HG03039 (cell line): ENCODE results near the gene SLC6A3.
"Not testable (repeated sequence)": the region's sequence is repeated elsewhere in the genome, so short reads cannot be mapped to it uniquely, and the experiment has no call there.

ENCODE experiments used
- ATAC-seq: cut with Tn5 transposase; IDR thresholded peaks from one replicate; pipeline ENCODE4 v1.9.1; 2021; ENCODE audit warnings: mild to moderate bottlenecking, moderate library complexity; ENCODE audit not compliant: unreplicated experiment

The SLC6A3 gene

DNA sequence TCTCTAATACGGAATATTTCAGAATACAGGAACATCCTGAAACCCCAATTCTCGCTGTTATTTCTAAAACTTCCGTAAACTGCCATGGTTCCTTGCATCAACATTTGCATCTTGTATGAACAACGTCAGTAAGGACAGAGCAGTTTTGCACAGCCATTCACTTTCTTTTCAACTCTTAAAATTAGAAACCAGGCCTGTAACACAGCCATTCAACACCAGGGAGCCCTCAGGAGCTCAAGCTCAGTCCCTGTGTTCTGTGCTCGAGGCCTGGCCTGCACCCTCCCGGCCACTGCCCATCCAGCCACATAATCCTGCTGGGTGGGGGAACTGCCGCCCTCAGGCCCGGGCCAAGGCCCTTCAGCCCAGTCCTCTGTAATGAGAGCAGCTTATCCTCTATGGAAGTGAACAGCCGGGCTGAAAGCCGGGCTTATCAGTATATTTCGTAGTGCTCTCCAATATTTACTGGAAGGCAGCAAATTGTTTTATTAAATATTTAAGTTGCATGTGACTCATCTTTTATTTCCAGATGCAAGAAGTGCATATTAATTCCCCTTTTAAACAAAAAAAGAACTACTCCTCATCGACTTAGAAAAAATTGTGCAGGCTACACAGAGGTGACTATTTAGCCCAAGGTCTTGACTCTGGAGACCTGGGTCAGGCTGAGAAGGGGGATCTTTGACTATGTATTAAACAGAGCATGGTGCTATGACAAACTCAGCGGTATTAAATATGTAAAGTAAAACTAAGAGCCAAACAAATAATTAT is 33.2 kb upstream of the SLC6A3 start:
- no peak for ATAC-seq

GRCh38 chr5:1477341-1477740 is 32.1 kb upstream of the SLC6A3 start:
- no peak for ATAC-seq

DNA sequence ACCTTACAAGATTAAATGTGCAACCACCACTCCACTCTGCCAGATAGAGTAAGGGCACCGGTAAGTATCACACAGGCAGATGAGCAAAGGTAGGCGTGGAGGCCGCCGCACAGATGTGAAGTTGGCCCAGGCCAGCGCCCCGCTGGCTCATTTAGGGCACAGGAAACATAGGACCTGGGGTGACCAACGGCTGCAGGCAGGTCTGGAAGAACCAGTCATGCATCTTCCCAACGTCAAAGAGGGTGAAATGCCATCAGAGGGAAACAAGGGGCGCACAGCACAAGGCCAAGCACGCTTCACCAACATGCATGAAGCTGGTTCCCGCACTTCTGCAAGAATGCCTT is 31.7 kb upstream of the SLC6A3 start:
- ATAC-seq = no peak

GRCh38 chr5:1476181-1476966 is 31.1 kb upstream of the SLC6A3 start:
- no peak for ATAC-seq

DNA sequence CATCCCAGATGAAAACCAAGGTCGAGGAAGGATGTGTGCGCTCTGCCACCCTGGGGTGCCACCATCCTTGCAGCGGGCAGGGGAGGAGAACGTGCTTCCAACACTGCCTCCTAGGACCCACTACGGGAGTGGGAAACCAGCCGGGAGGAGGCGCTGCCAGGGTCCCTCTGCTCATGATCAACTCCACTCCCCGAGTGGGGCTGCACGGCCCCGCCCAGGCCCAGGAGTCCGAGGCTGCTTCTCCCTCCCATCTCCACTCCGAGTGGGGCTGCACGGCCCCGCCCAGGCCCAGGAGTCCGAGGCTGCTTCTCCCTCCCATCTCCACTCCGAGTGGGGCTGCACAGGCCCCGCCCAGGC is 30.3 kb upstream of the SLC6A3 start:
- not testable (repeated sequence) for ATAC-seq

DNA sequence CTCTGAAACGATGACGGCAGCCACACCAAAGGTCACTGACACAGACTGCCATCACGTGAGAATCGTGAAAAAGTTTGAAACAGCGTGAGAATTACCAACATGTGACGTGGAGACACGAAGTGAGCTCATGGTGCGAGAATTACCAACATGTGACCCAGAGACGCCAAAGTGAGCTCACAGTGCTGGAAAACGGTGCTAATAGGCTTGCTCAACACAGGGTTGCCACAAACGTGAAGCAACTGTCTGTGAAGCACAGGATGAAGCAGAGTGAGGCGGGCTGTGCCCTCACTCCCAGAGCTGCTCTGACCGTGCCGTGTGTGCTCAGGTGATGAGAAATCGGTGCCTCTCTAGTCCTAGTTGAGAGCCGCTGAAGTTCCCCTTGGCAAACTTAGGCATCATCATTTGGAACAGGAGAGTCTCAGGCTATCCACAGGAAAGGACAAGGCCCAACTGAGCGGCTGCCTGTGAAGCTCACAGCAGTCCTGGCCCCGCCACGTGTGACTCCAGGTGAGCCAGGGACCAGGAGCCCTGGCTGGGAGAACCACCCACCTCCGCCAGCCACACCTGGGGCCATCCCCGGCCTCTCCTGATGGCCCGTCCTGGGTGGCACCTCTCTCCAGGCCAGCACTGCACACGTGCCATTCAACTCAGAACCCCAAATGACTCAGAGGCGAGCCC is 29.8 kb upstream of the SLC6A3 start:
- no peak for ATAC-seq

- no peak for ATAC-seq
Measured at GRCh38 chr5:1474183-1474839, 29.1 kb upstream of the SLC6A3 start.

DNA sequence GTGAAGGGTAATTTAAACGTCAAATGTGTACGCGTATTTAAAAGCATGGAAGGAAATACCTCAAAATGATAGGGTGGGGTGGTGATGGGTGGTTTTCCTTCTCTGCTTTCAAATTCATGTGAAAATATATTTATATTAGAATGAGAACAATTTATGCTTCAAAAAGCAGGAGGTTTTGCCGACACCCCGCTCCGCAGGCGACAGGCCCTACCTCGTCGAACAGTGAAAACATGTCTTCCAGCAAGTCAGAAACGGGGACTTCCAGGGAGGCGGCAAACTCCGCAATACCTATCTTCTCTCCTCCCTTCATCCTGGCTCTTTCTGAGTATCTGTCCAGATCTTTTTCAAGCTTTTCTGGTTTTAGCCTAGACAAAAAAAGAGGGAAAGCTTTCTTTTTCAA is 28.5 kb upstream of the SLC6A3 start:
- ATAC-seq = no peak

DNA sequence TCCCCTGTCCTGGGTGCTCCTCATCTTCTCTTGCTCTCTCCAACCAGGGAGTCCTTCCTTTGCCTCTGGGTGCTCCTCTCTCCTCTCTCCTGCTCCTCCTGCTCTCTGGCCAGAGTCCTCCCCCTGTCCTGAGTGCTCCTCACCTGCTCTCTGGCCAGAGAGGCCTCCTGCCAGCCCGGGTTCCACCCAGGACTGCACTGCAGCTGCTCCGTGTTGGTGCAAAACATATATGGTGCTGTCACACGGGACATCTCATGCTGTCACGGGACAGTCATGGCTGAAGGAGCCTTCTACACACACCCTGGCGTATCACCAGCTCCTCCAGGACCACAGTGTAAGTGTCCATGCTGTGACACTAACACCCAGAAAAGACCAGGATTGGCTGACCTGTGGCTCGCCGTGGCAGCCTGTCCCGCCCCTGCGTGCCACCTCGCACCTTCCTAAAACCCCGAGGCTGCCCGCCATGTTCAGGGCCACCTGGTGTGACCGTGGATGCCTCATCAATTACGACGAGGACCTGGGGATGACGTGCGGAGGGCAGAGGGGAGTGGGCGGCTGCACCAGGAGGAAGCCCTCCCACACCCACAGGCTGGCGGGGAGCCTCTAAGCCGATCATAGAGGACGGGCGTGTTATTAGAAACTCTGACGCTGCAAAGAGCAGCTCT is 27.9 kb upstream of the SLC6A3 start:
- no peak for ATAC-seq

GRCh38 chr5:1471997-1472963 is 27.0 kb upstream of the SLC6A3 start:
- ATAC-seq = no peak

DNA sequence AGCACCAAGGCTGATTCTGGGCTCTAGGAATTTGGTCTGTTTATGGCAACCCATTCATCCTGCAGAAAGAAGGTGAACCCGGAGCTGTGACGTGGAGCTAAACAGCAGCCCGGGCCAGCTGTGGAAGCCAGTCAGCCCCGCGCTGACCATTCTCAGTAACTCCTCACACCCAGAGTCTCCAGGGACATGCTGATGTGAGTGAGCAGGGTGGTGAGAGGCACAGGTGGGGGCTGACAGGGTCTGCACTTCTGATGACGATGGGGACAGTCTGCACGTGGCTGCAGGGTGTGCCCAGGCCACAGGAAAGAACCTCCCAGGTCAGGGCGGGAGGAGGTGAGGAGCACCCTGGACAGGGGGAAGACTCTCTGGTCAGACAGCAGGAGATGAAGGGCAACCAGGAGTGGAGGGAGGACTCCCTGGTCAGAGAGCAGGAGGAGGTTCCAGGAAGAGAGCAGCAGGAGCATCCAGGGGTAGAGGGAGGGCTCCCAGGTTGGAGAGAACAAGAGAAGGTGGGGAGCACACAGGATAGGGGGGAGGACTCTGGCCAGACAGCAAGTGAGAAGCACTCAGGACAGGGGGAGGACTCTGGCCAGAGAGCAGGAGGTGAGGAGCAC is 26.1 kb upstream of the SLC6A3 start:
- ATAC-seq = no peak

DNA sequence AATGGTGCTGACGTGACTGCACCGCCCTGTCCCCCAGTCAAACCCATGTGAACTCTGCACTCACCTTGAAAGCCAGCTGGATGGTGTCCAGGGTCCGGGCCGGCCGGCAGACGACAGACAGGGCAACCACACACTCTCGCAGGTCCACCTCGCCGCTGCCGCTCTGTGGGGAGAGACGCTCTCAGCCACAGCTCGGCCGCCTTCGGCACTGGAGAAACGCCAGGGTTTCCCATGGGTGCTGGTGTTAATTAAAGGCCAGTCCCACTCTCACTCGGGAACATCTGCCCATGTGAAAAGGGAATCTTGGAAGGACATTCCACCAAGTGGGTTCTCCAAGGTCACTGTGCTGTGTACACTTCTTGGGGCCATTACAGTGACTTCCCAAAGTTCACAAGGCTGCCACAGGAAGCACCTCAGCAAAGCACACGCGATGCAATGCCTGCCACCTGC is 25.5 kb upstream of the SLC6A3 start:
- no peak for ATAC-seq

GRCh38 chr5:1468629-1469527 is 23.6 kb upstream of the SLC6A3 start:
- no peak for ATAC-seq

DNA sequence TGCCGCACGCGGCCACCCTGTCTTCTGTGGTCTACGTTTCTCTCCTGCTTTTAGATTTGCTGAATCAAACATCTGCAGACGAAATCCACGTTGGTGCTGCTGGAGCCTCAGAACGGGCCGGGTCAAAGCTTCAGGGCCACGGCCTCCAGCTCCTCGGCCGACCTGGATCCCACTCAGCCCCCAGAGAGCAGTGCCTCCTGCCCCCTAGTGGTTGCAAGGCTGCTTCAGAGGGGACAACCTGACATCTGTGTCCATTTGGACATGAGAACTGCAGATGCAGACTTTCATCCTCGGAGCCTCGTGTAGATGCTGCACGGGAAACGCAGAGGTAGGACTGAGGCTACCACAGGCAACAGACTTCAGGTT is 23.0 kb upstream of the SLC6A3 start:
- ATAC-seq = no peak

GRCh38 chr5:1467341-1468246 is 22.4 kb upstream of the SLC6A3 start:
- ATAC-seq = no peak

- ATAC-seq = no peak
Measured at GRCh38 chr5:1466631-1467265, 21.5 kb upstream of the SLC6A3 start.

DNA sequence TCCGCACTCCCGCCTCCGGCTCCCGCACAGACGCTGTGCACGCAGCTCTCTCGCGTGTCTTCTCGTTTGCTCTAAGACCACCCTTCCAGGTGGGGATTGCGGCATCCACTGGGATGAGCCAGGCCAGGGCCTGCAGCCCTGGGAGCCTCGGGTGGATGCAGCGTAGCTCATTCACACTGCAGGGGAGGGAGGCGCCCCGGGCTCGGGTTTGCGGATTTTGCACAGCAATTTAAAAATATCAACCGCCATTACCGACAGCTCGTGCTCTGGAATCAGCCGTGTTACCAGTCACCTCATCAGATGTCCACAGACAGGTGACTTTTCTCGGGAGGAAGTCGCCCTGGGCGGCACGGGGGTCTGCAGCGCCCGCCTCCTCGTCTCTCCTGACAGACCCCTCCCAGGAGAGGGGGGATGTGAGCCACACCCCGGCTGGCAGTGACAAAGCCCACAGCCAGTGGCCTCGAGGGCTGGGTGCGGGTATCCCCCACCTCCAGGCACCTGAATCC is 20.8 kb upstream of the SLC6A3 start:
- no peak for ATAC-seq
